ENCODE measurements around the gene RALA. TPM values are rescaled to one million over a fixed set of nuclear protein-coding genes. Genes with fewer than 3 reads are reported as not detected.

RALA gene
- total RNA-seq, 1 donor from 2014 or later = 28.6 TPM

DNA sequence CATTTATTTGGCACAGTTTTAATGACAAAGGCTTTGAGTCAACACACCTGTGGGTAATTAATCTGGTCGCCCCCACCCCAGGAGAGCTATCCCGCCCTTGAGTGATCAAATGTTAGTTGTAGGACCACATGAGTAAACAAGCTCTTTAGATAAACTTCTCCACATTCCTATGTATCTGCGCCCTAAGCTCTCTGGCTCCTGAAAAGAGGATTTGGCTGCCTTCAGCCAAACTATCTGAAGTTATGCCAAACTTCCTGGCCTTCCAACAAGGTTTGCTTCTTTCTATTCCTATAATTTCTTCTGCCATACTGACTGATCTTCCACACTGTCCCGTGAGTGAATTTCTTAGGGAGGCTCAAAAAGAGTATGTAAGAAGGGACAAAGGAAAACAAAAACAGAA is 134.2 kb downstream of the RALA start:
- no peak overlapping the region for H3K4me3 Mint-ChIP-seq
- H3K27ac Mint-ChIP-seq = no peak overlapping the region
- peaks cover 18% of the 10 kb centered on the region for H3K4me1 Mint-ChIP-seq
- DNase-seq (ENCODE audit: low spot score in 2 of 2, unreplicated experiment in 2 of 2) = no peak
- no peaks in the 10 kb centered on the region for H3K27me3 Mint-ChIP-seq (ENCODE audit: low read depth)
- TF ChIP-seq, protein P1, sequence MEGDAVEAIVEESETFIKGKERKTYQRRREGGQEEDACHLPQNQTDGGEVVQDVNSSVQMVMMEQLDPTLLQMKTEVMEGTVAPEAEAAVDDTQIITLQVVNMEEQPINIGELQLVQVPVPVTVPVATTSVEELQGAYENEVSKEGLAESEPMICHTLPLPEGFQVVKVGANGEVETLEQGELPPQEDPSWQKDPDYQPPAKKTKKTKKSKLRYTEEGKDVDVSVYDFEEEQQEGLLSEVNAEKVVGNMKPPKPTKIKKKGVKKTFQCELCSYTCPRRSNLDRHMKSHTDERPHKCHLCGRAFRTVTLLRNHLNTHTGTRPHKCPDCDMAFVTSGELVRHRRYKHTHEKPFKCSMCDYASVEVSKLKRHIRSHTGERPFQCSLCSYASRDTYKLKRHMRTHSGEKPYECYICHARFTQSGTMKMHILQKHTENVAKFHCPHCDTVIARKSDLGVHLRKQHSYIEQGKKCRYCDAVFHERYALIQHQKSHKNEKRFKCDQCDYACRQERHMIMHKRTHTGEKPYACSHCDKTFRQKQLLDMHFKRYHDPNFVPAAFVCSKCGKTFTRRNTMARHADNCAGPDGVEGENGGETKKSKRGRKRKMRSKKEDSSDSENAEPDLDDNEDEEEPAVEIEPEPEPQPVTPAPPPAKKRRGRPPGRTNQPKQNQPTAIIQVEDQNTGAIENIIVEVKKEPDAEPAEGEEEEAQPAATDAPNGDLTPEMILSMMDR (IDR thresholded peaks at IDR 0.05; ENCODE audit: unreplicated experiment) = no peak
- H3K36me3 Mint-ChIP-seq = peaks cover 13% of the 10 kb centered on the region
- H3K9me3 Mint-ChIP-seq = peaks cover 20% of the 10 kb centered on the region

Other genes starting within 250 kb of the RALA start
- 27.4 to 30.9 TPM (median 27.8 TPM) in 3 replicates for gene YAE1, start 57.2 kb upstream of the RALA start, total RNA-seq

All from mesothelial cell of epicardium (in vitro differentiated cells).